Adrenal gland (tissue), 12 donors: ENCODE results near the gene OSBP2. TPM values are rescaled to one million over a fixed set of nuclear protein-coding genes. Genes with fewer than 3 reads are reported as not detected.

Experiments used
- DNase-seq, 7 donors: peaks; one replicate each; pipeline ENCODE4 v3.0.0-alpha.2; 2019 to 2020
- H3K27ac ChIP-seq, 5 donors: fragments of 200-600 bp; sonication (generic) in 4 of 5; 1 replicate in 3 of 5; 2 replicates in 2 of 5; pipeline versions ENCODE4 v1.5.1 to v1.8.0; 2016 to 2020; ENCODE audit warnings: mild to moderate bottlenecking in 1 of 5
- H3K27me3 ChIP-seq: fragments of 200-600 bp; 2 replicates; pipeline ENCODE4 v1.8.0; 2021
- H3K36me3 ChIP-seq, 2 donors: fragments of 200-600 bp; replicated peaks in 1 of 2; 1 replicate in 1 of 2; 2 replicates in 1 of 2; pipeline versions ENCODE4 v1.5.1 to v1.8.0; 2018 to 2022
- H3K4me1 ChIP-seq, 2 donors: fragments of 200-600 bp; replicated peaks in 1 of 2; 1 replicate in 1 of 2; 2 replicates in 1 of 2; pipeline versions ENCODE4 v1.5.1 to v1.8.0; 2018 to 2021
- H3K4me3 ChIP-seq, 4 donors: fragments of 200-600 bp; sonication (generic) in 3 of 4; one replicate each; pipeline ENCODE4 v1.5.1; 2016 to 2018
- H3K9me3 ChIP-seq, 3 donors: fragments of 200-600 bp; sonication (generic) in 1 of 3; replicated peaks in 1 of 3; 1 replicate in 2 of 3; 2 replicates in 1 of 3; pipeline versions ENCODE4 v1.5.1 to v1.8.0; 2016 to 2021
- POLR2A ChIP-seq, 2 donors: fragments of 450-650 bp; IDR thresholded peaks; one replicate each; pipeline ENCODE4 v1.6.1; 2017; ENCODE audit warnings: antibody characterized with exemption in 2 of 2, mild to moderate bottlenecking in 2 of 2, moderate library complexity in 1 of 2
- WGBS, 4 donors: extraction: QIAGEN DNeasy Blood & Tissue Kit in 2 of 4; methylation state at CpG; one replicate each; pipeline versions ENCODE4 v1.1.5 to v1.1.7; 2013 to 2017; 5-methylcytosine and 5-hydroxymethylcytosine counted together
- intact Hi-C, 2 donors: fragments of 100-400 bp; cut with DNase I; formaldehyde crosslinking; loops; one replicate each; pipeline versions ENCODE4 v1.14.1 to v1.15.0; 2022 to 2023
- polyA plus RNA-seq, 3 donors: library from polyadenylated mRNA; stranded (reverse); fragments of 200-250 nt in 2 of 3; fragments of 350-450 nt in 1 of 3; fragmentation: Illumina TruSeq in 1 of 3; extraction: RNeasy Lipid Tissue Mini Kit (QIAGEN cat#74804) in 1 of 3; gene quantifications; one replicate each; pipeline ENCODE4 v1.2.3, GENCODE V29; 2013 to 2014
- total RNA-seq, 9 donors: library from RNA; depleted of rRNA in 4 of 9; stranded (reverse); fragments of >200 nt in 4 of 9; fragments of 120-200 nt in 1 of 9; fragmentation: NEBNext Ultra II Directional in 1 of 9; extraction: Animal tissue kit (Norgen Biotek cat#: 25700) in 1 of 9; gene quantifications; one replicate each; pipeline versions ENCODE4 v1.1.0 to v1.2.4, GENCODE V29; 2013 to 2023
- TF ChIP-seq, protein P1 (sequence below), 6 experiments: fragments of 450-650 bp in 4 of 6; fragments of 200-600 bp in 2 of 6; sonication (generic) in 1 of 6; IDR thresholded peaks; 1 replicate in 5 of 6; 2 replicates in 1 of 6; pipeline versions ENCODE4 v1.5.1 to v1.8.0; 2016 to 2021; ENCODE audit warnings: antibody characterized with exemption in 6 of 6, mild to moderate bottlenecking in 2 of 6, moderate library complexity in 1 of 6
- donor health status: healthy with polysubstance abuse.
- donor health status: Bipolar disorder and iron deficiency.
- donor health status: DM: yes; HTN: yes; CAD: no.
- donor health status: DM: no; HTN: no; CAD: no.
- donor health status: DM: no; HTN: no; CAD: no.
- donor health status: DM: yes; HTN: yes; CAD: no.

The OSBP2 gene
- total and polyA plus RNA-seq, 12 donors: 7.3 to 35.6 (median 19.7) TPM

GRCh38 chr22:30872285-30873041 is 177.8 kb downstream of the OSBP2 start:
- 79 to 86% (median 81%) methylated on average over 13 to 16 of the region's 16 CpGs for WGBS, 4 donors
- peaks cover 16 to 19% of the 10 kb centered on the region in 2 donors for H3K4me1 ChIP-seq
- no peaks in the 10 kb centered on the region for H3K36me3 ChIP-seq
- TF ChIP-seq POLR2A (IDR thresholded peaks at IDR 0.05): no peak
- H3K9me3 ChIP-seq: no peaks in the 10 kb centered on the region
- DNase-seq: peak in 4 of 7 donors; percentile 10 to 40 (median 14)
- no peaks in the 10 kb centered on the region for H3K27me3 ChIP-seq
- no peak overlapping the region for H3K4me3 ChIP-seq
- no peak overlapping the region for H3K27ac ChIP-seq
- intact Hi-C loops: no loop called here

- no peaks in the 10 kb centered on the region for H3K27me3 ChIP-seq
- H3K4me3 ChIP-seq: no peak overlapping the region
- H3K9me3 ChIP-seq: no peaks in the 10 kb centered on the region
- no peaks in the 10 kb centered on the region for H3K36me3 ChIP-seq
- WGBS, 4 donors: 92 to 98% (median 96%) methylated on average over 5 to 9 of the region's 9 CpGs
- peak in 2 of 7 donors; percentile 7 to 13 for DNase-seq
- TF ChIP-seq, protein P1, sequence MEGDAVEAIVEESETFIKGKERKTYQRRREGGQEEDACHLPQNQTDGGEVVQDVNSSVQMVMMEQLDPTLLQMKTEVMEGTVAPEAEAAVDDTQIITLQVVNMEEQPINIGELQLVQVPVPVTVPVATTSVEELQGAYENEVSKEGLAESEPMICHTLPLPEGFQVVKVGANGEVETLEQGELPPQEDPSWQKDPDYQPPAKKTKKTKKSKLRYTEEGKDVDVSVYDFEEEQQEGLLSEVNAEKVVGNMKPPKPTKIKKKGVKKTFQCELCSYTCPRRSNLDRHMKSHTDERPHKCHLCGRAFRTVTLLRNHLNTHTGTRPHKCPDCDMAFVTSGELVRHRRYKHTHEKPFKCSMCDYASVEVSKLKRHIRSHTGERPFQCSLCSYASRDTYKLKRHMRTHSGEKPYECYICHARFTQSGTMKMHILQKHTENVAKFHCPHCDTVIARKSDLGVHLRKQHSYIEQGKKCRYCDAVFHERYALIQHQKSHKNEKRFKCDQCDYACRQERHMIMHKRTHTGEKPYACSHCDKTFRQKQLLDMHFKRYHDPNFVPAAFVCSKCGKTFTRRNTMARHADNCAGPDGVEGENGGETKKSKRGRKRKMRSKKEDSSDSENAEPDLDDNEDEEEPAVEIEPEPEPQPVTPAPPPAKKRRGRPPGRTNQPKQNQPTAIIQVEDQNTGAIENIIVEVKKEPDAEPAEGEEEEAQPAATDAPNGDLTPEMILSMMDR (IDR thresholded peaks at IDR 0.05): no peak
- no peak for TF ChIP-seq POLR2A (IDR thresholded peaks at IDR 0.05)
- peaks cover 22 to 23% of the 10 kb centered on the region in 2 donors for H3K4me1 ChIP-seq
- intact Hi-C loops: no loop called here
- H3K27ac ChIP-seq: no peak overlapping the region
Observed at GRCh38 chr22:30873086-30873650, 178.5 kb downstream of the OSBP2 start.

GRCh38 chr22:30873661-30874060 is 179.0 kb downstream of the OSBP2 start:
- intact Hi-C loops: no loop called here
- WGBS, 4 donors: 94 to 100% (median 96%) methylated on average over 6 to 7 of the region's 7 CpGs
- H3K9me3 ChIP-seq: no peaks in the 10 kb centered on the region

GRCh38 chr22:30874431-30875370 is 180.0 kb downstream of the OSBP2 start:
- Histone ChIP-seq H3K9me3 (no peaks in the 10 kb centered on the region), H3K27me3 (no peaks in the 10 kb centered on the region), H3K36me3 (no peaks in the 10 kb centered on the region), H3K4me3 (no peak overlapping the region), H3K4me1 (peaks cover 8 to 33% of the 10 kb centered on the region in 2 donors), H3K27ac (peak overlapping the region in 2 of 5 donors; percentile 50 to 76)
- WGBS, 4 donors: 86 to 90% (median 89%) methylated on average over 16 to 21 of the region's 21 CpGs
- no peak for TF ChIP-seq POLR2A (IDR thresholded peaks at IDR 0.05)
- TF ChIP-seq, protein P1 (IDR thresholded peaks at IDR 0.05): no peak
- peak in 2 of 7 donors; percentile 9 to 19 for DNase-seq
- intact Hi-C loops: no loop called here

More at GRCh38 chr22:30873661-30874060, 179.0 kb downstream of the OSBP2 start:
- Histone ChIP-seq H3K4me1 (peaks cover 18 to 27% of the 10 kb centered on the region in 2 donors), H3K27ac (no peak overlapping the region), H3K36me3 (no peaks in the 10 kb centered on the region), H3K27me3 (no peaks in the 10 kb centered on the region), H3K4me3 (no peak overlapping the region)
- peak in 1 of 7 donors; percentile 14 for DNase-seq
- no peak for TF ChIP-seq POLR2A (IDR thresholded peaks at IDR 0.05)
- TF ChIP-seq, protein P1 (IDR thresholded peaks at IDR 0.05): no peak
